Measurements from ENCODE around the gene SFXN5. TPM values are rescaled to one million over a fixed set of nuclear protein-coding genes. Genes with fewer than 3 reads are reported as not detected.

Gene SFXN5
- total RNA-seq, 1 experiment from 2014 or later: 25.9 TPM

DNA sequence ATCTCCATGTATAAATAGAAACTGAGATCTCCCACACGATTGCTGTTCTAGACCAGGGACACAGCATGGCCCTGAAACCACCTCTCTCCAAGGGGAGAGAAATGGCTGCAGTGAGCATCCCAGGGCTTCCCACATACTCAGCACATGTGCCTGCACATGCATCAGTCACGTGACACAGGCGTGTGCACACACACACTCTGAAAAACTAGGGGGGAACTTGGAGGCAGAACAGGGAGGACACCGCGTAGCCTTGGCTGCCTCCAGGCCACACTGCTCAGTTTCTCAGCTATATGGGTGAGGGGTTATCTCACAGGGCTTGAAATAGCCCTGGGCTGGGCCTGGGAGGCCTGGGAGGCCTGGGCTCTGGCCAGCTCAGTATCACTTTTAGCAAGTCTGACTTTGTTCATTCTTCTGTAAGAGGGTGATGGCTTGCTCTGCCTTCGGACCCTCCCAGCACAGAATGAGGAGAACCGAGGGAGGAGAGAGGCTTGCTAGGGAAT lies 87.3 kb downstream of the SFXN5 start:
- Mint-ChIP-seq H3K4me3 (no peak overlapping the region), H3K27me3 (ENCODE audit: low read depth) (no peaks in the 10 kb centered on the region), H3K36me3 (no peaks in the 10 kb centered on the region; the same call in 1 of the 2 replicates), H3K9me3 (no peaks in the 10 kb centered on the region), H3K4me1 (peaks cover 13% of the 10 kb centered on the region), H3K27ac (peak overlapping the region; percentile 39; the same call in 1 of the 2 replicates)
- ChIA-PET CTCF (interaction anchor here (0.9 to 2.4 kb wide), 5 partner anchors 9 to 193 kb away, joined by 3 to 10 read pairs (median 9); no protein-coding TSS in a partner anchor), POLR2A (no interaction called here)
- no peak for DNase-seq (ENCODE audit: low spot score)
- TF ChIP-seq, protein P1, sequence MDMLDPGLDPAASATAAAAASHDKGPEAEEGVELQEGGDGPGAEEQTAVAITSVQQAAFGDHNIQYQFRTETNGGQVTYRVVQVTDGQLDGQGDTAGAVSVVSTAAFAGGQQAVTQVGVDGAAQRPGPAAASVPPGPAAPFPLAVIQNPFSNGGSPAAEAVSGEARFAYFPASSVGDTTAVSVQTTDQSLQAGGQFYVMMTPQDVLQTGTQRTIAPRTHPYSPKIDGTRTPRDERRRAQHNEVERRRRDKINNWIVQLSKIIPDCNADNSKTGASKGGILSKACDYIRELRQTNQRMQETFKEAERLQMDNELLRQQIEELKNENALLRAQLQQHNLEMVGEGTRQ (CRISPR knock-in tag; IDR thresholded peaks at IDR 0.05): no peak
- TF ChIP-seq NFE2L1 (CRISPR knock-in tag; IDR thresholded peaks at IDR 0.05) (no peak), ZBTB21 (CRISPR knock-in tag; IDR thresholded peaks at IDR 0.05; ENCODE audit: borderline replicate concordance) (no peak), GABPB1 (CRISPR knock-in tag; IDR thresholded peaks at IDR 0.05) (no peak), ZNF138 (CRISPR knock-in tag; conservative IDR thresholded peaks at IDR 0.05) (no peak), NFYB (CRISPR knock-in tag; conservative IDR thresholded peaks at IDR 0.05; ENCODE audit: low read depth) (no peak), PRRX2 (CRISPR knock-in tag; IDR thresholded peaks at IDR 0.05) (no peak), SMAD4 (CRISPR knock-in tag; IDR thresholded peaks at IDR 0.05) (no peak), MYBL2 (CRISPR knock-in tag; IDR thresholded peaks at IDR 0.05) (no peak), NR3C1 (CRISPR knock-in tag; conservative IDR thresholded peaks at IDR 0.05; ENCODE audit: low read depth) (no peak), SP1 (CRISPR knock-in tag; conservative IDR thresholded peaks at IDR 0.05) (no peak), ZNF396 (CRISPR knock-in tag; IDR thresholded peaks at IDR 0.05; ENCODE audit: borderline replicate concordance) (no peak), GRHL2 (CRISPR knock-in tag; IDR thresholded peaks at IDR 0.05; ENCODE audit: insufficient replicate concordance, severe bottlenecking) (no peak), ATF1 (CRISPR knock-in tag; IDR thresholded peaks at IDR 0.05) (no peak)
- TF ChIP-seq, protein P2, sequence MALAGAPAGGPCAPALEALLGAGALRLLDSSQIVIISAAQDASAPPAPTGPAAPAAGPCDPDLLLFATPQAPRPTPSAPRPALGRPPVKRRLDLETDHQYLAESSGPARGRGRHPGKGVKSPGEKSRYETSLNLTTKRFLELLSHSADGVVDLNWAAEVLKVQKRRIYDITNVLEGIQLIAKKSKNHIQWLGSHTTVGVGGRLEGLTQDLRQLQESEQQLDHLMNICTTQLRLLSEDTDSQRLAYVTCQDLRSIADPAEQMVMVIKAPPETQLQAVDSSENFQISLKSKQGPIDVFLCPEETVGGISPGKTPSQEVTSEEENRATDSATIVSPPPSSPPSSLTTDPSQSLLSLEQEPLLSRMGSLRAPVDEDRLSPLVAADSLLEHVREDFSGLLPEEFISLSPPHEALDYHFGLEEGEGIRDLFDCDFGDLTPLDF (CRISPR knock-in tag; IDR thresholded peaks at IDR 0.05): no peak
- TF ChIP-seq, protein P3, sequence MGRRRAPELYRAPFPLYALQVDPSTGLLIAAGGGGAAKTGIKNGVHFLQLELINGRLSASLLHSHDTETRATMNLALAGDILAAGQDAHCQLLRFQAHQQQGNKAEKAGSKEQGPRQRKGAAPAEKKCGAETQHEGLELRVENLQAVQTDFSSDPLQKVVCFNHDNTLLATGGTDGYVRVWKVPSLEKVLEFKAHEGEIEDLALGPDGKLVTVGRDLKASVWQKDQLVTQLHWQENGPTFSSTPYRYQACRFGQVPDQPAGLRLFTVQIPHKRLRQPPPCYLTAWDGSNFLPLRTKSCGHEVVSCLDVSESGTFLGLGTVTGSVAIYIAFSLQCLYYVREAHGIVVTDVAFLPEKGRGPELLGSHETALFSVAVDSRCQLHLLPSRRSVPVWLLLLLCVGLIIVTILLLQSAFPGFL (CRISPR knock-in tag; IDR thresholded peaks at IDR 0.05; ENCODE audit: borderline replicate concordance): no peak
- TF ChIP-seq, protein P4, sequence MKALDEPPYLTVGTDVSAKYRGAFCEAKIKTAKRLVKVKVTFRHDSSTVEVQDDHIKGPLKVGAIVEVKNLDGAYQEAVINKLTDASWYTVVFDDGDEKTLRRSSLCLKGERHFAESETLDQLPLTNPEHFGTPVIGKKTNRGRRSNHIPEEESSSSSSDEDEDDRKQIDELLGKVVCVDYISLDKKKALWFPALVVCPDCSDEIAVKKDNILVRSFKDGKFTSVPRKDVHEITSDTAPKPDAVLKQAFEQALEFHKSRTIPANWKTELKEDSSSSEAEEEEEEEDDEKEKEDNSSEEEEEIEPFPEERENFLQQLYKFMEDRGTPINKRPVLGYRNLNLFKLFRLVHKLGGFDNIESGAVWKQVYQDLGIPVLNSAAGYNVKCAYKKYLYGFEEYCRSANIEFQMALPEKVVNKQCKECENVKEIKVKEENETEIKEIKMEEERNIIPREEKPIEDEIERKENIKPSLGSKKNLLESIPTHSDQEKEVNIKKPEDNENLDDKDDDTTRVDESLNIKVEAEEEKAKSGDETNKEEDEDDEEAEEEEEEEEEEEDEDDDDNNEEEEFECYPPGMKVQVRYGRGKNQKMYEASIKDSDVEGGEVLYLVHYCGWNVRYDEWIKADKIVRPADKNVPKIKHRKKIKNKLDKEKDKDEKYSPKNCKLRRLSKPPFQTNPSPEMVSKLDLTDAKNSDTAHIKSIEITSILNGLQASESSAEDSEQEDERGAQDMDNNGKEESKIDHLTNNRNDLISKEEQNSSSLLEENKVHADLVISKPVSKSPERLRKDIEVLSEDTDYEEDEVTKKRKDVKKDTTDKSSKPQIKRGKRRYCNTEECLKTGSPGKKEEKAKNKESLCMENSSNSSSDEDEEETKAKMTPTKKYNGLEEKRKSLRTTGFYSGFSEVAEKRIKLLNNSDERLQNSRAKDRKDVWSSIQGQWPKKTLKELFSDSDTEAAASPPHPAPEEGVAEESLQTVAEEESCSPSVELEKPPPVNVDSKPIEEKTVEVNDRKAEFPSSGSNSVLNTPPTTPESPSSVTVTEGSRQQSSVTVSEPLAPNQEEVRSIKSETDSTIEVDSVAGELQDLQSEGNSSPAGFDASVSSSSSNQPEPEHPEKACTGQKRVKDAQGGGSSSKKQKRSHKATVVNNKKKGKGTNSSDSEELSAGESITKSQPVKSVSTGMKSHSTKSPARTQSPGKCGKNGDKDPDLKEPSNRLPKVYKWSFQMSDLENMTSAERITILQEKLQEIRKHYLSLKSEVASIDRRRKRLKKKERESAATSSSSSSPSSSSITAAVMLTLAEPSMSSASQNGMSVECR (CRISPR knock-in tag; IDR thresholded peaks at IDR 0.05; ENCODE audit: borderline replicate concordance): no peak
- TF ChIP-seq, protein P5, sequence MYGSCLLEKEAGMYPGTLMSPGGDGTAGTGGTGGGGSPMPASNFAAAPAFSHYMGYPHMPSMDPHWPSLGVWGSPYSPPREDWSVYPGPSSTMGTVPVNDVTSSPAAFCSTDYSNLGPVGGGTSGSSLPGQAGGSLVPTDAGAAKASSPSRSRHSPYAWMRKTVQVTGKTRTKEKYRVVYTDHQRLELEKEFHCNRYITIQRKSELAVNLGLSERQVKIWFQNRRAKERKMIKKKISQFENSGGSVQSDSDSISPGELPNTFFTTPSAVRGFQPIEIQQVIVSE (CRISPR knock-in tag; IDR thresholded peaks at IDR 0.05; ENCODE audit: borderline replicate concordance): no peak
- ATAC-seq: no peak
